K562 (cell line): ENCODE results near the gene DUSP10. TPM values are rescaled to one million over a fixed set of nuclear protein-coding genes. Genes with fewer than 3 reads are reported as not detected.

Experiments used
- ATAC-seq: fragments of 200-7000 bp; cut with Tn5 transposase; 3 replicates; pipeline ENCODE4 v1.9.1; 2020; ENCODE audit warnings: moderate library complexity
- BruUV-seq: library from RNA; stranded (reverse); fragments of 400-500 nt; replicated peaks from 2 replicates; lab custom pipeline; 2021; lab: Mats Ljungman, UMichigan
- CTCF ChIA-PET: fragments of 300-600 bp; formaldehyde crosslinking; extraction: SDS; loops from one replicate; lab custom pipeline; 2021; ENCODE audit warnings: low intra/inter-chr PET ratio; lab: Yijun Ruan, JAX
- POLR2A ChIA-PET: fragments of 300-600, 350-650 bp; sonication (Branson Sonifier 250); formaldehyde crosslinking; extraction: SDS; loops from one replicate; lab custom pipeline; 2021; ENCODE audit warnings: antibody characterized with exemption, inconsistent platforms; lab: Yijun Ruan, JAX
- DNase-seq, 4 experiments: peaks; one replicate each; pipeline versions ENCODE4 v3.0.0 to v3.0.0-alpha.2; 2011 to 2018; ENCODE audit warnings: low spot score in 3 of 4, mixed read lengths in 3 of 4; ENCODE audit errors: extremely low read depth in 1 of 4
- FAIRE-seq: peaks from 2 replicates; lab custom pipeline; 2011; peaks lifted over from hg19 to GRCh38; lab: Jason Lieb, UNC
- H2AFZ ChIP-seq: 2 replicates; pipeline ENCODE4 v1.6.0; 2011; ENCODE audit warnings: low read depth, low read length, control low read depth, inconsistent platforms
- H3K27ac ChIP-seq: fragments of 200-600 bp; 3 replicates; pipeline ENCODE4 v1.8.0; 2011; ENCODE audit warnings: low read depth, mild to moderate bottlenecking, control low read depth, inconsistent platforms, low read length, moderate library complexity, mixed read lengths; ENCODE audit errors: extremely low read depth
- H3K27me3 ChIP-seq, 2 experiments: fragments of 300-600 bp in 1 of 2; 2 replicates in 1 of 2; 3 replicates in 1 of 2; pipeline versions ENCODE4 v1.6.0 to v1.8.0; 2011; ENCODE audit warnings: inconsistent platforms in 2 of 2, low read length in 2 of 2, mild to moderate bottlenecking in 1 of 2, mixed read lengths in 1 of 2, moderate library complexity in 1 of 2; ENCODE audit not compliant: control insufficient read depth in 2 of 2, insufficient read depth in 2 of 2
- H3K36me3 ChIP-seq: fragments of 300-600 bp; 3 replicates; pipeline ENCODE4 v1.8.0; 2011; ENCODE audit warnings: mild to moderate bottlenecking, low read length, inconsistent platforms; ENCODE audit not compliant: control insufficient read depth, insufficient read depth
- H3K4me1 ChIP-seq, 2 experiments: fragments of 200-600 bp in 1 of 2; replicated peaks in 1 of 2; 2 replicates in 1 of 2; 3 replicates in 1 of 2; pipeline versions ENCODE4 v1.5.1 to v1.8.0; 2011; ENCODE audit warnings: inconsistent platforms in 2 of 2, low read length in 2 of 2, mild to moderate bottlenecking in 1 of 2, mixed read lengths in 1 of 2, moderate library complexity in 1 of 2; ENCODE audit not compliant: control insufficient read depth in 2 of 2, insufficient read depth in 2 of 2
- H3K4me2 ChIP-seq: 2 replicates; pipeline ENCODE4 v1.6.1; 2011; ENCODE audit warnings: low read length, control low read depth, inconsistent platforms, mixed read lengths; ENCODE audit not compliant: insufficient read depth
- H3K4me3 ChIP-seq: fragments of 200-600 bp; sonication (generic), shearing (Covaris generic); 2 replicates; pipeline ENCODE4 v1.5.1; 2016; ENCODE audit warnings: control low read depth, inconsistent platforms
- H3K79me2 ChIP-seq: fragments of 200-600 bp; 3 replicates; pipeline ENCODE4 v1.8.0; 2011; ENCODE audit warnings: low read length, inconsistent platforms; ENCODE audit not compliant: control insufficient read depth, insufficient read depth
- H3K9ac ChIP-seq, 2 experiments: 2 replicates each; pipeline versions ENCODE4 v1.6.0 to v1.6.1; 2011; ENCODE audit warnings: low read depth in 2 of 2, low read length in 2 of 2, control low read depth in 1 of 2, inconsistent platforms in 1 of 2, mild to moderate bottlenecking in 1 of 2, mixed read lengths in 1 of 2; ENCODE audit not compliant: insufficient read depth in 1 of 2
- H3K9me1 ChIP-seq: one replicate; pipeline ENCODE4 v1.6.0; 2011; ENCODE audit warnings: inconsistent platforms, mild to moderate bottlenecking, low read length, moderate library complexity; ENCODE audit not compliant: control insufficient read depth, insufficient read depth
- H3K9me3 ChIP-seq: replicated peaks from 2 replicates; pipeline ENCODE4 v1.5.1; 2011; ENCODE audit warnings: low read depth, low read length, inconsistent platforms; ENCODE audit not compliant: control insufficient read depth, insufficient read depth
- H4K20me1 ChIP-seq: replicated peaks from 2 replicates; pipeline ENCODE4 v1.6.1; 2011; ENCODE audit warnings: low read length, inconsistent platforms, mixed read lengths; ENCODE audit not compliant: control insufficient read depth, insufficient read depth
- ATF6 ChIP-seq: sonication (generic); formaldehyde crosslinking; IDR thresholded peaks from 2 replicates; pipeline ENCODE4 v1.4.0; 2020; ENCODE audit warnings: mild to moderate bottlenecking, missing genetic modification reagents
- CLOCK ChIP-seq: fragments of 250-450 bp; sonication (Bioruptor Pico); IDR thresholded peaks from 2 replicates; pipeline ENCODE4 v1.4.0; 2020; ENCODE audit warnings: mild to moderate bottlenecking, moderate library complexity, borderline replicate concordance
- CUX1 ChIP-seq: fragments of 200-800 bp; sonication (Bioruptor generic); IDR thresholded peaks from 2 replicates; pipeline ENCODE4 v1.6.1; 2016; ENCODE audit warnings: missing genetic modification characterization, missing compliant biosample characterization
- EWSR1 ChIP-seq: fragments of 450-650 bp; IDR thresholded peaks from 2 replicates; pipeline ENCODE4 v1.6.1; 2018; ENCODE audit warnings: borderline replicate concordance, mild to moderate bottlenecking, low read depth, moderate library complexity; ENCODE audit not compliant: partially characterized antibody
- KLF13 ChIP-seq: fragments of 450-650 bp; IDR thresholded peaks from 2 replicates; pipeline ENCODE4 v1.6.1; 2016; ENCODE audit warnings: missing genetic modification characterization, low read depth, mild to moderate bottlenecking, missing compliant biosample characterization, moderate library complexity, borderline replicate concordance
- PHF21A ChIP-seq: fragments of 450-650 bp; IDR thresholded peaks from 2 replicates; pipeline ENCODE4 v1.6.1; 2017; ENCODE audit warnings: low read depth, borderline replicate concordance
- THAP12 ChIP-seq: fragments of 250-450 bp; sonication (Bioruptor Pico); IDR thresholded peaks from 2 replicates; pipeline ENCODE4 v1.9.0; 2021; ENCODE audit warnings: mild to moderate bottlenecking, inconsistent platforms
- ZNF76 ChIP-seq: fragments of 250-450 bp; sonication (Bioruptor Pico); IDR thresholded peaks from 2 replicates; pipeline ENCODE4 v1.4.0; 2020; ENCODE audit warnings: mild to moderate bottlenecking, moderate library complexity, borderline replicate concordance
- WGBS: fragments of 100-300 bp; shearing (Covaris generic); methylation state at CpG from one replicate; pipeline ENCODE4 v1.1.6; 2016; ENCODE audit warnings: low coverage, mixed read lengths; ENCODE audit not compliant: insufficient coverage; ENCODE audit errors: missing lambda C conversion rate; 5-methylcytosine and 5-hydroxymethylcytosine counted together
- in situ Hi-C: fragments of 300-500 bp; cut with MboI; formaldehyde crosslinking; loops from 4 replicates; pipeline ENCODE4 v1.15.0; 2018; ENCODE audit warnings: inconsistent platforms, mixed read lengths
- intact Hi-C: fragments of 100-400 bp; cut with micrococcal nuclease; formaldehyde crosslinking; loops from 2 replicates; pipeline ENCODE4 v1.14.2; 2022
- polyA plus RNA-seq, 8 experiments: library from polyadenylated mRNA; depleted of rRNA in 4 of 8; stranded (reverse) in 5 of 8; unstranded in 3 of 8; fragments of >200 nt; fragmentation: Nextera tagmentation in 2 of 8; fragmentation: Illumina TruSeq in 1 of 8; extraction: Ambion mirVana in 2 of 8; extraction: Trizol in 1 of 8; gene quantifications; 2 replicates each; pipeline versions ENCODE4 v1.2.1 to v1.2.3, GENCODE V29; 2011 to 2014; ENCODE audit warnings: inconsistent platforms in 1 of 8, missing spikeins in 1 of 8
- total RNA-seq, 7 experiments: library from RNA; depleted of rRNA in 6 of 7; stranded (reverse); fragments of >200 nt in 6 of 7; fragmentation: Illumina TruSeq in 2 of 7; extraction: Trizol in 2 of 7; gene quantifications; 2 replicates each; pipeline versions ENCODE4 v1.2.1 to v1.2.3, GENCODE V29; 2011 to 2021; ENCODE audit warnings: low replicate concordance in 1 of 7

DUSP10 gene
- total and polyA plus RNA-seq, 9 of the 15 experiments (the other 6 are each of a cell fraction or from before 2014, with no cell fraction given) = 1.7 to 8.3 (median 6.1) TPM

GRCh38 chr1:221747839-221748238 is 6.0 kb upstream of the DUSP10 start:
- ChIA-PET CTCF (no interaction called here), POLR2A (no interaction called here)
- WGBS = 52% methylated on average over 5 of the region's 5 CpGs
- Histone ChIP-seq H3K27ac (no peak overlapping the region), H3K9ac (no peak overlapping the region), H3K9me1 (no peaks in the 10 kb centered on the region), H3K36me3 (no peaks in the 10 kb centered on the region), H2AFZ (no peak overlapping the region), H3K4me1 (peaks cover 0 to 6% of the 10 kb centered on the region in 2 experiments; a peak in 2 of 5 replicates), H3K9me3 (no peaks in the 10 kb centered on the region), H4K20me1 (no peaks in the 10 kb centered on the region), H3K27me3 (no peaks in the 10 kb centered on the region), H3K79me2 (no peaks in the 10 kb centered on the region), H3K4me2 (no peak overlapping the region), H3K4me3 (no peak overlapping the region)
- ATAC-seq = no peak
- in situ Hi-C loops (no loop called here), intact Hi-C loops (loop anchor here (10.0 kb wide), 1 partner anchor 257 kb away; no protein-coding TSS in a partner anchor)
- no peak for FAIRE-seq
- BruUV-seq = no TSS peak
- no peak for DNase-seq
- TF ChIP-seq PHF21A (no peak), CUX1 (no peak), EWSR1 (no peak), THAP12 (no peak), KLF13 (tag) (no peak), ATF6 (no peak), ZNF76 (no peak), CLOCK (CRISPR knock-in tag) (no peak)
